NB4 (cell line): ENCODE data around the gene SEPTIN6.
"Not testable (repeated sequence)": the region's sequence is repeated elsewhere in the genome, so short reads cannot be mapped to it uniquely, and the experiment has no call there.

ENCODE experiments used
- DNase-seq: peaks from one replicate; pipeline ENCODE4 v3.0.0; 2010; ENCODE audit warnings: low read depth
- H3K4me3 ChIP-seq: one replicate; pipeline ENCODE4 v1.5.1; 2011; ENCODE audit warnings: mild to moderate bottlenecking, low read depth, low read length, moderate library complexity
- MYC ChIP-seq: IDR thresholded peaks from 2 replicates; pipeline ENCODE4 v1.6.1; 2011; ENCODE audit warnings: low read depth, low read length
- POLR2A ChIP-seq: IDR thresholded peaks from 2 replicates; pipeline ENCODE4 v1.6.1; 2011; ENCODE audit warnings: mild to moderate bottlenecking; ENCODE audit not compliant: insufficient read length; ENCODE audit errors: extremely low read depth
- TF ChIP-seq, protein P1 (sequence below): IDR thresholded peaks from one replicate; pipeline ENCODE4 v1.5.1; 2012; ENCODE audit warnings: low read depth, low read length
- TF ChIP-seq, protein P2 (sequence below): IDR thresholded peaks from 2 replicates; pipeline ENCODE4 v1.6.1; 2011; ENCODE audit warnings: low read depth, low read length

Gene SEPTIN6

DNA sequence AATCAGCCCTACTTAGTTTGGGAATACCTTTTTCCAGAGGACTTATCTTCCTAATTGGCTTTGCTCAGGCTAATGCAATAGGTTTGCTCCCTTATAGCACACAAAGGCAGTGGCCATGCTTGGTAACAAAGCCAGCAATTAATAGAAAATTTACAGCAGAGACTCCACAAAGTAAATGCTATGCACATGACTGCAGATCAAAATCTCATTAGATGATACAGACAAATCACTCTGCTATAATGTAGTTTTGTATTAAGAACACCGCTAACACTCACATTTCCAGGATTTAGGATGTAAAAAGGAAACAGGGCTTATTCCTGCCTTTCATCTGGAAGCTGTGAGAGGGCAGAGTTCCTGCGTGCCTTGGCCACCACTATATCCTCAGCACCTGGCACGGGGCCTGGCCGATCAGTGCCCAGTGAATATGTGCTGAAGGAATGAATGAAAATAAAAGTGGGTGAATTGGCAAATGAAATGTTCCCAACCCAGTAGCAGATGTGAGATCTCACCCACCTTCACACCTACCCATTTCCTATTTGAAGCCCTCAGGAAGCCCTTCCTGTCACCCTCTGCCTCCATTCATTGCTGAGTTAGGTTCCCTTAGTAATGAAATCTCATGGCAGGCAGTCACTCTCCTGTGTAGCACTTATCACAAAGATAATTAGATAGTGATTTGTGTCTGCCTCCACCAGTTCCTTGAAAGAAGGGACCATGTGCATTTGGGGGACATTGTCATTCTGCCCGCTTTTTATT, 5.1 kb downstream of the SEPTIN6 start:
- H3K4me3 ChIP-seq = no peak overlapping the region
- TF ChIP-seq, protein P1, sequence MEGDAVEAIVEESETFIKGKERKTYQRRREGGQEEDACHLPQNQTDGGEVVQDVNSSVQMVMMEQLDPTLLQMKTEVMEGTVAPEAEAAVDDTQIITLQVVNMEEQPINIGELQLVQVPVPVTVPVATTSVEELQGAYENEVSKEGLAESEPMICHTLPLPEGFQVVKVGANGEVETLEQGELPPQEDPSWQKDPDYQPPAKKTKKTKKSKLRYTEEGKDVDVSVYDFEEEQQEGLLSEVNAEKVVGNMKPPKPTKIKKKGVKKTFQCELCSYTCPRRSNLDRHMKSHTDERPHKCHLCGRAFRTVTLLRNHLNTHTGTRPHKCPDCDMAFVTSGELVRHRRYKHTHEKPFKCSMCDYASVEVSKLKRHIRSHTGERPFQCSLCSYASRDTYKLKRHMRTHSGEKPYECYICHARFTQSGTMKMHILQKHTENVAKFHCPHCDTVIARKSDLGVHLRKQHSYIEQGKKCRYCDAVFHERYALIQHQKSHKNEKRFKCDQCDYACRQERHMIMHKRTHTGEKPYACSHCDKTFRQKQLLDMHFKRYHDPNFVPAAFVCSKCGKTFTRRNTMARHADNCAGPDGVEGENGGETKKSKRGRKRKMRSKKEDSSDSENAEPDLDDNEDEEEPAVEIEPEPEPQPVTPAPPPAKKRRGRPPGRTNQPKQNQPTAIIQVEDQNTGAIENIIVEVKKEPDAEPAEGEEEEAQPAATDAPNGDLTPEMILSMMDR = no peak
- TF ChIP-seq POLR2A = no peak
- TF ChIP-seq, protein P2, sequence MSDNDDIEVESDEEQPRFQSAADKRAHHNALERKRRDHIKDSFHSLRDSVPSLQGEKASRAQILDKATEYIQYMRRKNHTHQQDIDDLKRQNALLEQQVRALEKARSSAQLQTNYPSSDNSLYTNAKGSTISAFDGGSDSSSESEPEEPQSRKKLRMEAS = no peak
- TF ChIP-seq MYC = no peak
- no peak for DNase-seq

DNA sequence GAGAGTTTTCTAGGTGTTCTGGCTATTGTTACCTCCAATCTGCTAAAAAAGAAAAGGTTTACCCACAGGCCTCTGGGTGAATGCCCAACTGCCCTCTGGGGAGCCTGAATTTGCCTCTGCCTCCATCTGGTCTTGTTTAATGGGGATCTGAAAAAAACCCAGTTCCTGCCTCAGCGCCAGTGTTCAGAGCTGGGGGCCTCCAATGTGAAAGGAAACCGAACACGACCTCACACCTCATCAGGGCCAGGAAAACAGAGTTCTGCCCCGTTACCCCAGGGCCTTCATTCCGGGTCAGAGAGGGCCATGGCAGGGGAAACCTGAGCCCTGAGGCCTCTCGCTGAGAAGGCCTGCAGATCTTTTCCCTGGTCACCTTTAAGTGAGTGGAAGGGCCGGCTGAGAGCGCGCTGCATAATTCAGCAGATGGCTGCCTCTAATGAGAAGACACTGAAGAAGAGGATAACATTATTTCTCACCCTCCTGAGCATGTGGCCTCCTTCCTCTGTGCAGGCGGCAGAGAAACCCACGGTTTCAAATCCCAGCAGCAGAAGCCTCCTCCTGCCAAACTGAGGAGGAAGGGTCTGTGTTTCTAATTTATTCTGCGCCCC, 6.8 kb downstream of the SEPTIN6 start:
- TF ChIP-seq, protein P2 = peak; percentile 44; the same call in 1 of the 2 replicates
- no peak for TF ChIP-seq MYC
- peak; percentile 54 for DNase-seq
- peak overlapping the region; percentile 54 for H3K4me3 ChIP-seq

DNA sequence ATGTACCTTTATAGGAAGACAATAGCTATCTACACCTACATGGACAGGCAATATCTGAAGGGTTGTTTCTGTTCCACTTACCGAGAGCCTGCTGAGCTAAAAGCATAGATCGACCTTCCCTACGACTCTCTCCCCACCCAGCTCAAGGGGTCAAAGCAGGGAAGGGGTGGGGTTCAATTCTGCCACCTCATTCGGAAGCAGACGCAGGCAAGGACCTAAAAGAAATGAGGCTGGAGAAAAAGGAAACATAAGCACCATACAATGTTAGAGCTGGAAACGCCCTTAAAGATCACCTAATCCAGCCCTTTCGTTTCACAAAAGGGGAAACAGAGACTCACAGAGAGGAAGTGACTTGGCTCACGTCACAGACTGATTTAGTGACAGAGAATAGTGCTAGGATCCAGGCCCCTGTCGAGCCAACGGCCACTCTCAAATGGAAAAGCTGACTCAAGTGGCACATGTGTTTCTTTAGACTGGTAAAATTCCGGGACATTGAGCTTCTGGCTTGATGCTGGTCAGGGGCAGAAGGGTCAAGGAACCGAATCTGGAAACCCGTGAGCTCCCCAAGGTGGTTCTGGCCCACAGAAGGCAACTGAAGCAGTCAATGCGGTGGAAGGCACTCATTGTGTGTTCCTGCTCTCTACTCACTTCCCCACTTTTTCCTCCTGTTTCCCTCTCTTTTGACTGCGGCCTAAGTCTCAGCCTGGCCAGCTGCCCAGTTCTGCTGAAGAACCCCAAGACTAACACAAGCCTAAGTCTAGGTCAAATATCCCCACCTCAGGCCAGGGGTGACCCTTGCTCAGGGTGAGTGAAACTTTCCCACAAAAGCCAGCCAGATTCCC, 7.5 kb downstream of the SEPTIN6 start:
- DNase-seq = peak; percentile 88
- H3K4me3 ChIP-seq = peak overlapping the region; percentile 54
- no peak for TF ChIP-seq POLR2A
- TF ChIP-seq, protein P2 = peak; percentile 29
- TF ChIP-seq MYC = no peak

DNA sequence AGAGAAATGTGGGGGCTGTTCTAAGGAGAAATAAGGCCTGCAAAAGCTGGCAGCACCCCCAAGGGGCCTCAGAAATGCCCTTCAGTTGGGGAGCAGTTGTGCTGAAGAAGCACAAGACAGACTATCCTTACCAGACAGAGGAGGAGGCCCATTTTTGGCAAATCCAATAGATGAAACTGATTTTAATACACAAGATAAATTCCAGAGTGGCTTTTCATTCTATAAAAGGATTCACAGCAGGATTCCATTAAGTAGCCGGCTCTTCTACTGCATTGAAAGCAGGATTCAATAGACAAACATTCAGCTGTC, 8.1 kb downstream of the SEPTIN6 start:
- TF ChIP-seq, protein P1 = no peak
- TF ChIP-seq MYC = no peak
- TF ChIP-seq, protein P2 = no peak
- no peak for TF ChIP-seq POLR2A
- DNase-seq = peak; percentile 21
- H3K4me3 ChIP-seq = peak overlapping the region; percentile 54

DNA sequence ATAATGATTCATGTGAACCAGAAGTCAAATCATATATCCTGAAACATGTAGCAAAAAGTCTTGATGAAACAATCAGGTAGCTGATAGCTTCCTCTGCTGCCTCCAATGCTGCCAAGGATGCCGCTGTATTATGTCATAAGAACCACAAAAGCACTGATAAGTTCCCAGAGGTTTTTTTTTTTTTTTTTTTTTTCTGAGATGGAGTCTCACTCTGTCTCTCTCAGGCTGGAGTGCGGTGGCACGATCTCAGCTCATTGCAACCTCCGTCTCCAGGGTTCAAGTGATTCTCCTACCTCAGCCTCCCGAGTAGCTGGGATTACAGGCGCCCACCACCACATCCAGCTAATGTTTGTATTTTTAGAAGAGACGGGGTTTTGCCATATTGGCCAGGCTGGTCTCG, 8.7 kb downstream of the SEPTIN6 start:
- DNase-seq, H3K4me3 ChIP-seq: not testable (repeated sequence)

DNA sequence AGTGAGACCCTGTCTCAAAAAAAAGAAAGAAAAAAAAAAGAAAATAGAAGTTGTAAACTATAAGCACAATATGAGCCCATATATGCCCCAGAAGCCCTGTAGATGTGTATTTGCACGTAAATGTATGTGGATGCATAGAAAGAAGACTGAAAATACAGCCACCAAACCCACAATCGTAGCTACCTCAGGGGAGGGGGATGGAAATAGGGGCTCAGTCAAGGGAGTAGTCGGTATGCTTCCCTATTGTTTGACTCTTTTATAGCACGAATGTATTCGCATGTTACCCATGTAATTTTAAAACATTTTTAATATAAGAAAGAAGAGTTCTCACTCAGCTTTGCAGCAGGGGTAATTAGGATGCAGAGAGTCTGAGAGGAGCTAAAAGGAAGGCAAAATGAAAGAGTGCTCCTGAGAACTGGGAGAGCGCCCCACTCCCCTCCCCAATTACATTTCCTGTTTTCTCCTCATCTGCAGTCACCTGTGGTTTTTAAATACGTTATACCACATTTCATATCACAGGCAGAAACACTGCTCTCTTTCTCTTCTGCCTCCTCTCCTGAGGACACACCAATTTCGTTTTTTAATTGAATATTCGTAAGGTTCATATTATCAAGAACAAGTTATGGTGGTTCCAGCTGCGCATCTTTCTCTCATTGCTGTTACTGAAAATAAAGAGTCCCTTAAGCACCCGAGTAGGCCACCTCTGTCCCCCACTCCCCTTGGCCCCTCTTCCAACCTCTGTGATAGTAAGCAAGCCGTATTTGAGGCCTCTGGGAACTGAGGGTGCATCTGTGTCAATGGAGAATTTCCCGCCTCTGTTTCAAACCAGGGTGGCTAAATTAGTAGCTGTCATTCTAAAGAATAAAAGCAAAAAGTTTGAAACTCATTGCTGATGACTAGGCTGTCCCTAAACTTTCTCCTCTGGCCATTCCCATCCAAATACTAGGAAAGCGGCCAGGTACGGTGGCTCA, 10.7 kb downstream of the SEPTIN6 start:
- TF ChIP-seq, protein P1 = no peak
- TF ChIP-seq POLR2A (no peak), MYC (no peak)
- TF ChIP-seq, protein P2 = no peak
- H3K4me3 ChIP-seq = peak overlapping the region; percentile 47
- DNase-seq = peak; percentile 76

DNA sequence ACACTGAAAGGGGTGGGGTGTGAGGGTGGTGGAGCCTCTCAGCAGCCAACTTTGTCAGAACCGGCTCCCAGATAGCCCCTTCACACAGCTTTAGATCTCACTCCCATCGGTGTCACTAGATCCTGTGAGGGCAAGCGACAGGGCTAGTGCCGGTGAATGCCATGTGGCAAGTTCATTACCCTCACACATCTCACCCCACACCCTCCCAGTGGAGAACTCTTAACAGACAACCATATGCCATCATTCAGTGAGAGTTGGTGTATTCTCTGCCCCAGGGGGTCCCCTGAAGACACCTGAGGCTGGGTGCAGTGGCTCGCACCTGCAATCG, 15.3 kb downstream of the SEPTIN6 start:
- no peak for DNase-seq
- no peak overlapping the region for H3K4me3 ChIP-seq
- TF ChIP-seq MYC = no peak
- TF ChIP-seq, protein P2 = no peak
- TF ChIP-seq, protein P1 = no peak
- TF ChIP-seq POLR2A = no peak
